NCI-H1930 (cell line): ENCODE results near the gene ENPP6.
"Not testable (repeated sequence)": the region's sequence is repeated elsewhere in the genome, so short reads cannot be mapped to it uniquely, and the experiment has no call there.

ENCODE experiments used
- DNase-seq, 2 experiments: peaks; one replicate each; lab custom pipeline; 2025; lab: John Stamatoyannopoulos, UW

Gene ENPP6

DNA sequence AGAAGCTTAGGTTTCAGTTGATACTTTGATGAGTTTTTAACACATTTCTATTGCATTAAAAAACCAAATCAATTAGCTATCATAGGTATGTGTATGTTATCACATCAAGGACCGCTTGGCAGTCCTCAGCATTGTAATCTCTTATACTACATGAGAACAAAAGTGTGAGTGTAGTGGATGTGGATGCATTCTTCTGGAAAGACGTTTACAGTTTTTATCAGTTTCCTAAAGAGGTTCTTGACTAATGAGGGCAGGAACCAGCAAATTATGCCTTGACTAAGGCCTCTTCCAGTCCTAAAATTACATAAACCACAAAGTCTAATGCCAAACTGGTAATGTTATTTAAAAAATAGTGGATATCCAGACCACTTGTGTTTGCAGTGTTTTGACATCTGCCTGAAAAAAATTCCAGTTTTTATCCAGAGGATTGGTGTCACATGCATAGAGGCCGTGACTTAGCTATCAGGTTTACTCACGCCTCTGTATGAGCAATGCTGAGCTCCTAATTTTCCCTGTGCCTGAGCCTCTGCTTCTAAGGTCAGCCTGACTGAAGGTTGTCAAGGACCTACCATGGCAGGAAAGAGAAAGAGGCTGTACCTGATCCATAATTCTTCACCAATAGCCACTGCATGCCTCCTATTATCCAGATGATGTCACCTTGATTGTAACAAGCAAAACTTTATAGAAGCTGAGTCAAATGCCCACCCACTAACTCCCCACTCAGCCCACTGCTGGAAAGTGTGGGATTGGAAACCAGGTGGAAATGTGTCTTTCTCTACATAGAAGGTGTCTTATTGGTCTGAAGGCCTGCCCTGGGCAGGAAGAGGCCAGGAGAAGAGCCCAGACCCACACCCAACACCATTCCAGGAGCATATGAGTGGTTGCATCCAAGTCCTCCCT, 68.7 kb downstream of the ENPP6 start:
- DNase-seq, result no peak

DNA sequence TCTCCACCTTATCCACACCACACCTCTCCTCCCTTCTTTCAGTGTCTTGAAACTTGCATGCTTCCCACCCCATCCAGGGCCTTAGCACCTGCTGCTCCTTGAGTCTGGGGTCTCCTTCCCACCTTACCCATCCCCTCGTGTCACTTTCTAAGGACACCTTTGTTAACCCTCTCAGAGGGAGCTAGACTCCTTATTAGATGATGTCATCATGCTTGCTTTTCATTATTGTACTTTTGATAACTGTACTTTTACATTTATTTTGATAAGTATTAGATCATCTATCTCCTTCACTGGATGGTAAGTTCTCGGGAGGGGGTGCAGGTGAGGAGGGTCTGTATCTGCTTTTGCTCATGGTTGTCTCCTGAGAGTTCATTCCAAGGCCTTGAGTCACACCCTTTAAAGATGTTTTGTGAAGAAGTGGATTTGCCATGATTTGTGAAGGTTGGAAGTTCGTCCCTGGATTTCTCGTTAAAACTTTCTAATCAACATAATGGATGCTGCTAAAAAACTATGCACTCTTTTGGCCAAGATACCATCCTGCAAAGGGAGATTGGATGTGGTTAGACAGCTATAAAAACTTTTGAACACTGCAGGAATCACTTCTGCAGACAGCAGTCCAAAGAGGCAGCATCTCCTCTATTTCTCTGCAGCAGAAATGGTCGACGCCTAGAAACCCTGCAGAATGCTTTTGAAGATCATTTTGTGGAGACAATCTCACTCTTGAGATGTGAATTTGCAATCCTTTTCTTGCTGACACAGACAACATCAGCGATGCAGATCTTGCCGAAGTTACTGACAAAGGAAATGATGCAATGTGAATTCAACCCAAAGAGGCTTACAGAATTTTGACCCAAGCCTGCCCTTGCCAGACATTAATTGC, 69.6 kb downstream of the ENPP6 start:
- DNase-seq, result no peak

DNA sequence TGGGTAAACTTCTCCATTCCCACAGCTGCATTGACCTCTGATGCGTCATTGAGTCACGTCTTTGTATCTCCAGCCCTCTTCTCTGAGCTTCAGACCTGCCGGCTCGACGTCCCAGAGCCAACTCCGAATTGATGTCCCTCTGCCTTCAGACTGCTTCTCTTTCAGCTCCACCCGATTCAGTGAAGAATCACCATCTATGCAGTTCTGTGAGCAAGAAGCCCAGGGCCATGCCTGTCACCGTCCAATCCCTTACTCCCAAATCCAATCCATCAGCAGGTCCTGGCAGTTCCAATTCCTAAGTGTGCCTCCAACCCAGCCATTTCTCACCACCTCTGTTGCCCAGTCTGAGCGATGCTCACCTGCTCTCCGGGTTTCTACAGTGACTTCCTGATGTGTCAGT, 70.7 kb downstream of the ENPP6 start:
- DNase-seq, result no peak

DNA sequence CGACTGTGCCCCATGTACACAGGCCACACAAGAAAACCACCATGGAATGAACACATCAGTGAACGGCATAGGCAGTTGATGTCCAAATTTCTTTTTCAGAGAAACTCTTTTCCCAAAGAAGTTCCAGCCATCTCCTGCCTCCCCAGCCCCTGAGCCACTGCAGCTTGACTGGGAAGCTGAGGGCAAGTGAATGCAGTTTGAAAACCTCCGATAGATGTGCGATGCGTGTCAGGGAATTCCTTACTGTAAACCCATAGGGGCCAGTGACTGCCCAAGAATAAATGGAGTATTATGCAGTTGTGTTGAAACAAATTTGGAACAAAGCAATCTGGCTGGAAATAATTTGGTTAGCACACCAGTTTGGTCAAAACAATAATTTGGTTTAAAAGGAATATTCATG, 72.1 kb downstream of the ENPP6 start:
- no peak for DNase-seq

DNA sequence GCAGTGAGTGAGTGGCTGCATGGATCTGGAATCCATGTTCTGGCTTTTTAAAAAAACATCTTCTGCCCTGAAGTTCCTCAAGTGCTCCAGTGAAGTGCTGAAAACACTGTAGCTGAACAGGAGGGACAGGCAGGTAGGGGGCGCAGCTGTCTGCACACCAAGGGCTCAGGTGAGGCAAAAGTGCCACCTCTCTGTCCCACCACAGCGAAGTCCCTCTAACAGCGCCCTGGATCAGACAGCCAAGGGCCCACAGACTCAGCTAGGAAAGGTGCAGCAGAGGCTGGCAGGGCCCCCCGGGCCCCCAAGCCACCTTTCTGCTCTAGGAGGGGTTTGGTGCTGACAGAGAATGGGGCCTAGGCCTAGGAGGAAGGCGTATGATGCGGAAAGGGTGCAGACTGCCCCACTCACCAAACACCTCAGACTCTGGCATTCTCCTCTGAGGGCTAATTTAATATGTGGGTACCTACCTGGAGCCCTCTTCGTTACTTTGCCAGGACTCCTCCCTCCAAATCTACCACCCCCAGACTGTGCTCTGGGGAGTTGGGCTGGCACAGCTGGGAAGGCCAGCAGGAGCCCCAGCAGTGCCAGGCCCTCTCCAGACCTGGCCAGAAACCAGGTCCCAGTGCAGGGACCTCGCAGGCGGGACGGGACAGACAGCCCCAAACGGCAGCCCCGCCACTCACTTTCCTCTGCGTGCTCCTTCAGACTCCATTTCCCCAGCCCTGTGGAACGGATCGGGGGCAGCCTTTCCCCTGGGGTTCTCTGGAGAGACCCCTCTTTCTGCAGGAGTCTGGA, 73.7 kb downstream of the ENPP6 start:
- DNase-seq, result no peak

DNA sequence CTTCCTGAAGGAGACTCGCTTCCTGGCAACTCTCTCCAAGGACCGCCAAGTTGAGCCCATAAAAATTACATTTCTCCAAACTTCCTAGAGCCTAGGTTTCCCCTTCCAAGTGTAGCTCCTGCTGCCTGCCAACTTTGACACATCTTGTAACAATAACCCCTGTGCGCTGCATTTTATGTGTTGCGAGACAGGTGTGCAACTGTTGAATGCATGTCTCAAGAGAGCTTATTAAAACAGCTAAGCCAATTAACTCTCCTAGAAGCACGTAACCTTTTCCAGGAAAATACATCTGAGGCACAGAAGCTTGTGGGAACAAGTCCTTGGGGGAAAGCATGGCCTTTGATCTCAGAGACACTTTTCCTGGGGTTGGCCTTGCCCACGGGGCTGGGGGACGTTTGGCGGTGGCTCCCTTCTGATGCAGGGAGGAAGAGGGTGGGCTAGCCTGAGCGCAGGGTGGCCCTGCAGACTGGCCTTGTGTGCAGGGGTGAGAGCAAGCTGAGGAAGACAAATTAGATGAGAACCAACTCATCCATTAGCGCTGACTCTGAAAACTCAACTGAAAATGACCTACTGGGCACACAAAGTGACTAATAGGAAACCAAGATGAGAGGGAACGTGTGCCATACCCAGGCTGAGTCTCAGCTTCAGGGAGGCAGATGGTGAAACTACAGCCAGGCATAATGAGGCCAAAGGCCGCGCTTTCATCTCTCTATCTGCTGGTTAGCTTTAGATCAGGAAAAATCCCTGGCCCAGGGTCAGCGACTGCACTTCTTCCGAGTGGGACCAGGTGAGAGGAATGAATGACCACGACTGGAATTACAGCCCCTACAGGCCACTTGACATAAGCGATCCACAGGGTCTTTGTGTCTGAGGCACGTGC, 75.3 kb downstream of the ENPP6 start:
- DNase-seq, result peak in 1 of 2 experiments; percentile 17

DNA sequence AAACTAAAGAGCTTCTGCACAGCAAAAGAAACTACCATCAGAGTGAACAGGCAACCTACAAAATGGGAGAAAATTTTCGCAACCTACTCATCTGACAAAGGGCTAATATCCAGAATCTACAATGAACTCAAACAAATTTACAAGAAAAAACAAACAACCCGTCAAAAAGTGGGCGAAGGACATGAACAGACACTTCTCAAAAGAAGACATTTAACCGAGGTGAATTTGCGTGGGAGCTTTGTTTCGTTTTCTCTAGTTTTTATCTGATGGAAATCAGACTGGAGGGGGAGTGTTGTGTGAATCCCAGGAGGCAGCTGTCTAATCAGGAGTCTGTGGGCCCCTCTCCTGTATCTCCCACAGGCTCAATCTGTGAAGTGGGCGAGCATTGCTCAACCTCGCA, 76.8 kb downstream of the ENPP6 start:
- DNase-seq, result not testable (repeated sequence)

DNA sequence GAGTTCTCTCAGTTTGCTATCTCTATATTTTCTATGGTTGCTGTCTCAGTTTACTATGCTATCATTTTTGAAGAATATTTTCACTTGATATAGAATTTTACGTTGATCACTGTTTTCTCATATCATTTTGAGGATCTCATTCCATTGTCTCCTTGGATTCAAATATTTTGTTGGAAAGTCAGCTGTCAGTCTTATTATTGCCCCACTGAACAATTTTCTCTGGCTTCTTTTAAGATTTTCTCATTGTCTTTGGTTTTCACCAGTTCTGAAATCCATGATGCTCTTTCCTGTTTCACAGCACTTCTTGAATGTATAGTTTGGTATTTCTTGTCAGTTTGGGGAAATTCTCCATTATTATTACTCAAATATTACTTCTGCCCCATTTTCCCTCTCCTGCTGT, 81.1 kb downstream of the ENPP6 start:
- no peak for DNase-seq

DNA sequence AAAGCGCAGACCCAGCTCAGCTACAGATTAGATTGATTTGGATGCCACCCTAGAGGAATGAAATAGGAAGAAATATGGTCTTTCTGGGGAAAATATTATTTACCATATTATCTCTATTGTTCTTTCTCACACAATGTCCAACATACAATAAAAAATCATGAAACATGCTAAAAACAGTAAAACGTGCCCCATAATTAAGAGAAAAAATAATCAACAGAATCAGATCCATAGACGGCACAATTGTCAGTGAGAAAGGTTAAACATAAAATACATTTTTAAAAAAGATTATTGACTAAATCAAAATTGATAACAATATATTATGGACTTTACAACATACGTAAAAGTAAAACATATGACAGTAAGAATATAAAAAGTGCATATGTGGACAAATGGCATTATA, 90.9 kb downstream of the ENPP6 start:
- DNase-seq, result no peak

DNA sequence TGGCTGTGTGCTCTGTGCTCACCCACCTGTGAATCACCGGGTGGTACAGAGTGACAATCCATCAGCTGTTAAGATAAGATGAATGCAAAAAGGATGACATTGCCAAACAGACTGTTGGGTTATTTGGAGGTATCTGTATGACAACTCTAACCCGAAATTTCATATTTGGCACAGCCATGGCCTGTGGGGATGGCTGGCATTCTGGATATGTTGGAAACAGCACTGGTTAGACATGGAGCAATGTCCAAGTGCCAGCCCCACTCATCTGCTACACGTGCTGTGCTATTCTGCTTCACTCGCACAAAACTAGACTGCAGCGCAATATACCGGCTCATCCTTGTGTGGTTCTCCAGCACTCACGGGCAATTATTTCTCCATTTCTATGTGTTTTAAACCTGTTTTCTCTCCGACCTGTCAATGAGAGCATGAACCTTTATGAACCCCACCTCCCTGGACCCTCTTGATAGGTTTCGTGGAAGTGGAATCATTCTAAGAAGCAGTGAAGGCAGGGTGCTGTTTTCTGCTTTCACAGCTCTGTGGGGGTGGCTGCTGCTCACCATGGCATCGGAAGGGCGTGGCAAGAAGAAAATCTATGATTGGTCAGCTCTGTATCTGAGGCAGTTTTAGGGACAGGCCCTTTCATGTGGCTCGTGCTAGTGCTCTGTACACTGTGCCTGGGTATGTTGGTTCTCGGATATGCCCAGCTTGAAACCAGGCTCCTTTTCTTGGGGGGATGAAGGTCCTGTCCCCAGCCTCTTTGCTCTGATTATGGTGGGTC, 94.9 kb downstream of the ENPP6 start:
- DNase-seq, result no peak

DNA sequence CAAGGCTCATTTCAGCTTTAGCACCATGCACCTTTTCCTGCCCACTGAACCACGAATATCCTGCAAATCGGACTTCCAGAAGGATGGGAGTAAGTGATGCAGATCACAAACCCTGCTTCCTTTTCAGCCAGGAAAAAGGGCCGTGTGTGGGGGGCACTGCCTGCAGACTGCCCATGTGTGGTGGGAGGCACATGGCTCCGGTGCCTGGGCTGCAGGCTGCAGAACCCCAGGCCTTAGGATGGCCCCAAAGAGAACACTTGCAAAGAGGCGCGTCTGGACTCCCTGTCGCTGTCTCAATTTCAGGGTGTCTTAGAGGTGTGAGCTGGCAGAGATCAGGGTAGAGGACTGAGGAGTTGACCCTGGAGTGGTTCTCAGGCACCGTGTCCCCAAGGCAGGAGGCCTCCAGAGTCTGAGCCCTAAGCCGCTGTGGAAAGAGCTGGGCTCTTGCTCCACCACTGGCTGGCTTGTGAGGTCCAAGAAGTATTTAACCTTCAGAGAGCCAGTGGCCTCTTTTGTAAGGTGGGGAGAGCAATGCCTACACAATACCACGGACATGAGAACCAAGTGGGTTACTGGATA, 97.0 kb downstream of the ENPP6 start:
- no peak for DNase-seq

DNA sequence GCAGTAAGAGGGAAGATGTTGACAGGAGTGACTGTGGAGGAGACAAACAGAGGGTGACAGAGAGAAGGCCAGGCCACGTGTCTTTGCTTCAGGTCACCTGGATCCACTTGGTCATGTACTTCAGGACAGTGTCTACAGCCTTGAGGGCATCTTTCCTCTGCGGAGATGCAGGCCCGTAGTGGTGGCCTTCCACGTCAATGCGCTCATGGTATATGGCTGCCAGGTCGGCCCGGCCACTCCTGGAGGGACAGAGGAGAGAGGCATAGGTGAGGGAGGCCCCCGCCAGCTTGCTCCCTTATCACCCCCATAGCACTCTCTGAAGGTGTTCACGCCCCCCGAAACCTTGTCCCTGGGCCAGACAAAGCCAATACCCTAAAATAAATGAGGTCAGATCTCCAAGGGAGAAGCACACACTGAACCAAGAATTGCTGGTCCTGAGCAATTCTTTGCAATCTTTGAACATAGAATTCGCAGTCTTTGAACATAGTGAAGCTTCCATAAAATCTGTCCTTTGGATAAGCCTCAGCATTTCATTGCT, 99.9 kb downstream of the ENPP6 start:
- no peak for DNase-seq

DNA sequence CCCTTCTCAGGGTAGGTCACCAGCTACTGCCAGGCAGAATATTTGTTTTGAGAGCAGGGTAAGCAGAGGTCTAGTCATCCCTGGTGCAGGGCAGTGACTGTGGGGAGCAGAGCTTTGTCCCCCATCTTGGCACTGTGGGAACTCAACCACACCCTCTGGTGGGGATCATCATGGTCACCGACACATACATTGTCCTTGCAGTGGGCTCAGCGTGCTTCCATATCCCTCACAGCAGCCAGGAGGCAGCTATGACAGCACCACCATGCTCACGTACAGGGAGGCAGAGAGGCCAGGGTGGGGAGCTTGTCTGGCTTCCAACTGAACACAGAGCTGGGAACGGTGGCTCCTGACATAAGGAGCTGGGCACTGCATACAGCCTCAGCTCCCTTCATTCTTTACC, 102.3 kb downstream of the ENPP6 start:
- no peak for DNase-seq

DNA sequence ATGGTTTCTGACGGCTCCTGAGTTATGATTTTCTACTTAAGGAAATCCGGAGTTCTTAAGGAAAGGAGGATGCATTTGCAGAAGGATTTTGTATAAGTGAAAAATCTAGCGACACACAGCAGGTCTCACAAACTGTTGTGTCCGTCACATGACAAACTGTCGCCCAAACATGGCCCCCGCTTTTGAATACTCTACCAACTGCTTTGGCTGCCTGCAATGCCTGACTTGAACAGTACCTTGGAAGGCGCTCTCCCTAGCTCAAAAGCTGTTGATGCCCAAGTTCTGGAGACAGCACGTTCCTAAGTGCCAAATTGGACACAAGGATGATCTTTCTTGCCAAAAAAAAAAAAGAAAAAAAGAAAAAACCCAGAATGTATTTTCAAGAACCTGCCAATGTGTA, 103.2 kb downstream of the ENPP6 start:
- no peak for DNase-seq

DNA sequence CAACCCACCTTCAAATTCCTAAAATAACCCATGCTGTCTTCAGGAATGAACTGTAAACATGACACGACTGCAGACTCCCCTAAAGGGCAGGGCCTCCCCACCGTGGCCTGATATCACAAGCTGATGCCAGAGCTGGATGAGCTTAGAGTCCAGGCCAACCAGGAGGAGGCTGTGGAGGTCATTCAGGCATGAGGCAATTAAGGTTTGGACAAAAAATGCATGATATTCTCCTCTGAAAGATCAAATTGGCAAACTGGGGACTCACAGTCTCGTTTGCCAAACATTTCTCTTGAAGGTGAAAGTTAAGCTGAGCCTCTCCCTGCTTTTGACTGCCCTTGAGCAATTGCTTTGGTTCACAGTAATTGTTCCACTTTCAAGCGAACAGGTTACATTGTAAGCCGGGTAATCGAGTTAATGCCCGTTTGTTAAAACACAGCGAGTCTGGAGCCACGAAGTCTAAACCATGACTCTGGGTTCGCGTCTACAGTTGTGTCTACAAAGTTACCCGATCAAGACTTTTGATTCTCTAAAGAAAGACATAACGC, 105.6 kb downstream of the ENPP6 start:
- DNase-seq, result no peak

DNA sequence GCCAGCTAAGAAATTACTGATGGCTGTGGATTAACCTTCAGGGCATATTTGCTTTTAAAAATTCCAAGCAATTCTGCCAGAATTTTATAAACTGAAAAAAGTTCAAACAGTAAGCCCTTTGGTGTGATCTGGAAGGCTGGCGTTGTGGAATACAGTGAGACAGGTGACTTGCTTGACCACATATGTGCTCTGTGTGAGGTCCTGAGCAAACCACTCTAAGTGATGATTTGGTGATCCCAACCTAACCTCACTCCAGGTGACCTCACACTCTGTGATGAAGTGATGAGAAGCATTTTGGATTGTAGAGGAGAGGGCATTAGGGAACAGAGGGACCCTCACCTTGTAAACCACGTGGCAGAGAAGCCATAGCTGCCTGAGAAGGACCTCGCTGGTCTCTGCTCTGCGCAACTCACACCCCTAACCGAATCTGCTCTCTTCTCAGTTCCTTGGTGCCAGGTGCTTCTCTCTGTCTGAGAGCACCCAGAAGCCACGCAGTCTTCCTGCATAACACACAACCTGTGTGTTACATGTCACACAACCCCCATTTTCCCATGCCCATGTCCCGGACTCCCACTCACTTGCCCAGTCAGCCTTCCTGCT, 106.3 kb downstream of the ENPP6 start:
- no peak for DNase-seq

DNA sequence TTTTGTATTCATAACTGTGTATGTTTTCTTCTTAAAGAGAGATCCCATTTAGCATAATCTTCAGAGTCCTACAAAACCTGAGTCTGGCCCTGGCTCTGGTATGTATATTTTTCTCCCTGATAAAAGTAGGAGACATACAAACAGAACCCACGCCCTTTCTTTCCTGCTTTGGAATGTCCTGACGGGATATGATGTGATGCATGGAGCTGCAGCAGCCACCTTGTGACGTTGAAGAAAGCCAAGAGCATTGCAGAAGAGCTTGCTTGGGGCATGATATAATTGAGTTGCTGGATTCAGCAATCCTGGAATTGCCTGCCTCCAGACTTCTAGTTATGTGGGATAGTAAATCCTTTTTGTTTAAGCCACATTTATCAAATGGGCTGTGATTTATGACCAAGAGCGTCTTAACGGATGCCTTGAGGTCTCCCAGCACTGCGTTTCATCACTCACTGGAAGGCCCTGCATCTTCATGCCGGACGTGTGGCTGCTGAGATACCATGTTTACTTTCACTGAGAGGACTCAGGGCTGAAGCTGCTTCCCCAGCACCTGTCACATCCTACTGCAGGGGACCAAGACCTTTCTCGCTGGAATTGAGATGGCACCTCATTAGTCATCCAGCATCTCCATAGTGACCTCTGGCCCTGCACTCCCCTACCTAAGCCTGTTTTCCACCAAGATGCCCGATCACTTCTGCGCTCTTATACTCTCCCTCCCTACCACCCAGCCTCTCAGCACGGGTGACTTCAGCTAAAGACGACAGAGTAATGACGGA, 107.0 kb downstream of the ENPP6 start:
- DNase-seq, result no peak

DNA sequence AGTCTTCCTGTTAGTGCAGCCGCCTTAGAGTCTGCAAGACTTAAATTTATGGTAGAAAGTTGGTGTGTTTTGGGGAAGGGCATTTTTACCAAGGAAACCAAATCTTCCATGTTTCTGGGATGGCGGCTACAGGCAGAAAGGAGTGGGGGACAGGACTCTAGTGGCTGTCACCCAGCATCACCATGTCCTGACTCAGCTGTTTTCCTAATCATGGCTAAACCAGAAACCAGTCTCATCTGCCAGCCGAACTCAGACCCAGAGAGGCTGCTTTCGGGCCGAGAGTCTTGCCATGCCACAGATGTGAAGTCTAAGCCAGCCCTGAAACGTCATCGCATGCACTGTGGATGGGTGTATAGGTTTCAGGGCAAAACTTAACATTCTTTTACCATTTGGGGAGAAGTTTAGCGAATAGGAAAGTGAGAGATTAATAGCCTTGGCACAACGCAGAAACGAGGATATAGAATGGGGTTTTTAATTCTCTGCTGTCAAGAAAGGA, 109.6 kb downstream of the ENPP6 start:
- DNase-seq, result no peak
